Thoracic aorta (tissue), 2 donors: Measurements from ENCODE around the gene SAMMSON. TPM values are rescaled to one million over a fixed set of nuclear protein-coding genes. Genes with fewer than 3 reads are reported as not detected.

Experiments
- ATAC-seq: fragments of 150-250 bp; one replicate; pipeline ENCODE4 v1.8.0; 2017; ENCODE audit warnings: low read depth; ENCODE audit not compliant: insufficient number of reproducible peaks, low FRiP score
- DNase-seq: peaks from one replicate; pipeline ENCODE4 v3.0.0-alpha.2; 2020; ENCODE audit warnings: low spot score
- H3K27ac ChIP-seq, 2 donors: fragments of 200-600 bp; sonication (generic); 1 replicate in 1 of 2; 2 replicates in 1 of 2; pipeline ENCODE4 v1.5.1; 2016; ENCODE audit warnings: mild to moderate bottlenecking in 2 of 2, moderate library complexity in 2 of 2
- H3K27me3 ChIP-seq: fragments of 200-600 bp; sonication (generic); replicated peaks from 2 replicates; pipeline ENCODE4 v1.6.0; 2016; ENCODE audit warnings: mild to moderate bottlenecking; ENCODE audit not compliant: insufficient read depth
- H3K36me3 ChIP-seq: fragments of 200-600 bp; sonication (generic); one replicate; pipeline ENCODE4 v1.5.1; 2016
- H3K4me1 ChIP-seq, 2 donors: fragments of 200-600 bp; sonication (generic); 1 replicate in 1 of 2; 2 replicates in 1 of 2; pipeline versions ENCODE4 v1.5.1 to v1.6.0; 2016; ENCODE audit warnings: low read depth in 2 of 2, mild to moderate bottlenecking in 1 of 2; ENCODE audit not compliant: control insufficient read depth in 1 of 2
- H3K4me3 ChIP-seq: fragments of 200-600 bp; sonication (generic); 2 replicates; pipeline ENCODE4 v1.5.1; 2016; ENCODE audit warnings: mild to moderate bottlenecking
- H3K9me3 ChIP-seq: fragments of 200-600 bp; sonication (generic); 2 replicates; pipeline ENCODE4 v1.5.1; 2016
- CTCF ChIP-seq: fragments of 200-600 bp; sonication (generic); IDR thresholded peaks from one replicate; pipeline ENCODE4 v1.5.1; 2019; ENCODE audit warnings: antibody characterized with exemption
- total RNA-seq, 2 donors: library from RNA; depleted of rRNA; stranded (reverse); fragments of >200 nt; gene quantifications; one replicate each; pipeline versions ENCODE4 v1.1.0 to v1.2.3, GENCODE V29; 2016

Gene SAMMSON
- total RNA-seq, 2 donors from 2014 or later: 3.4 to 25.3 TPM

DNA sequence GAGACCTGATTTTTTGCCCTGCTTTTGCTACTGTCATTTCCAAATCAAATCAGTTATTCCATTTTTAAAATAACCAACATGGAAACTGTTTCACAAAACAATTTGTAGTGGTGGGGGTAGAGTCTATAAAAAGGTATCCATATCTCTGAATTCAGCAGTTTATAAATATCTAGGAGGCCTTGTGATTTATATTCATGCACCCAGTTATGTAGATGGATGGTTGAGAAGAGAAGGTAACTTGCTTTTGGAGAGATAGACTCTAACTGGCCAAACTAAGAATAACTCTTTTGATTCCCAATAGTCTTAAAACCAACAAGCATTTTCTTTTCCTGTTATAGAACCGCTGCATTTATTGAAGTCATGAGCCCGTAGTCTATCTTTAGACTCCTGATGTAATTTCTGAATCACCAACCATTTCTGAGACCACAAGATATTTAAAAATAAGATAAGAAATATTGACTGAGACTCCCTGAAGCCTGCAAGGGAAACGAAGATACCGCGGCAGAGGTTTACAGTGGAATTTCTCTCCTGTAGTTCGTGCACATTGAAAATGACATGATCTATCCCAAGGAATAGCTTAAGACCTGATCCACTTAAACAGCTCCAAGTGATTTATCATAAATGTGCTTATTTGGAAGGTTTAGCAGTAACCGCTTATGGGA, 68.5 kb downstream of the SAMMSON start:
- Histone ChIP-seq H3K27me3 (no peaks in the 10 kb centered on the region), H3K4me1 (peaks cover 26 to 86% of the 10 kb centered on the region in 2 donors), H3K9me3 (no peaks in the 10 kb centered on the region), H3K36me3 (no peaks in the 10 kb centered on the region), H3K4me3 (peak overlapping the region; percentile 51), H3K27ac (peak overlapping the region; percentile 77 to 78)
- TF ChIP-seq CTCF: no peak
- no peak for DNase-seq
- ATAC-seq: peak; percentile 78

- H3K4me3 ChIP-seq: no peak overlapping the region
- H3K4me1 ChIP-seq: peaks cover 26 to 82% of the 10 kb centered on the region in 2 donors
- ATAC-seq: no peak
- H3K36me3 ChIP-seq: no peaks in the 10 kb centered on the region
- no peak for DNase-seq
- H3K9me3 ChIP-seq: no peaks in the 10 kb centered on the region
- no peaks in the 10 kb centered on the region for H3K27me3 ChIP-seq
- no peak for TF ChIP-seq CTCF
- H3K27ac ChIP-seq: peak overlapping the region; percentile 77 to 78
These were observed 70.0 kb downstream of the SAMMSON start for GRCh38 chr3:70069557-70069956.

GRCh38 chr3:70071138-70071537, 71.6 kb downstream of the SAMMSON start:
- TF ChIP-seq CTCF: no peak
- no peak for DNase-seq
- Histone ChIP-seq H3K27me3 (no peaks in the 10 kb centered on the region), H3K9me3 (no peaks in the 10 kb centered on the region), H3K4me3 (no peak overlapping the region), H3K27ac (peak overlapping the region; percentile 78 to 88), H3K4me1 (peaks cover 22 to 82% of the 10 kb centered on the region in 2 donors), H3K36me3 (no peaks in the 10 kb centered on the region)
- ATAC-seq: no peak

DNA sequence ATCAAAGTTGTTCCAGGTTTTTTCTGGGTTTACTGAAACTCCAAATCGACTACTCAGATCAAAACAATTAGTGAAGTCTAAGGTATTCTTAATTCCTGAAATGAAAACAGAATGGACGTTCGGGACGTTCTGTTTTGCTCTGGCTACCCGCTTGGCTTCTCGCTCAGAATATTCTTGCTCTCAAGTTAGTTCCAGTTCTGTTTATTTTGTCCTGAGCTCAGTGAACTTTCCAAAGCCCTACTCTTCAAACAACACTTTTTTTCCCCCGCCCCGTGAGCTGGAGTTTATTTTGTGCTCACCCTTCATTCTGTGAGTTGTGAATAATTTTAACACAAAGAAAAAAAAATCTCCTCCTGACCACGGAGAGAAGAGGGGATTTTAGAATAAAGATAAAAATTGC, 72.6 kb downstream of the SAMMSON start:
- TF ChIP-seq CTCF: no peak
- ATAC-seq (no peak), DNase-seq (peak; percentile 3)
- Histone ChIP-seq H3K9me3 (no peaks in the 10 kb centered on the region), H3K4me3 (peak overlapping the region; percentile 58), H3K36me3 (no peaks in the 10 kb centered on the region), H3K27me3 (no peaks in the 10 kb centered on the region), H3K4me1 (peaks cover 22 to 76% of the 10 kb centered on the region in 2 donors), H3K27ac (peak overlapping the region; percentile 78 to 88)

DNA sequence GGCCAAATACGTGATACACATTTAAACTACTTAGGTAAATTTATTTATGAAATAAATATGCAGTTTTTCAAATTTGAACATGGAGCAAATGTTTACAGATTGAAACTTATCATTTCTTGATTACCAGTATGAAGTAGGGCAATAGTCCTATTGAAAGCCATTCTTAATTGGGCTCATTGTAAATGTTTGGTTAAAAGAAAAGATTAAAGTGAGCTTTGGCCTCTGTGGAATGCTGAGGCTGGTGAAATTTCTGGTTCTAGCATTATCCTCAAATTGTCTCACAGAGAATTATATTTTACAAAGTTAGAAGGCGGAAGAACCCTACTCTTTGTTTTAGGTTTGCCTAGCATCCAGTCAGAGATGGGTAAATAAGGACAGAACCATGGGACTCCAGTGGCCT, 73.2 kb downstream of the SAMMSON start:
- Histone ChIP-seq H3K36me3 (no peaks in the 10 kb centered on the region), H3K27me3 (no peaks in the 10 kb centered on the region), H3K27ac (peak overlapping the region; percentile 78 to 88), H3K4me3 (peak overlapping the region; percentile 58), H3K9me3 (no peaks in the 10 kb centered on the region), H3K4me1 (peaks cover 17 to 71% of the 10 kb centered on the region in 2 donors)
- no peak for DNase-seq
- TF ChIP-seq CTCF: no peak
- no peak for ATAC-seq
